Esophagus squamous epithelium (tissue), 4 donors: Measurements from ENCODE around the gene KCNJ12.

Source experiments
- CTCF ChIP-seq, 6 experiments: fragments of 450-650 bp in 4 of 6; fragments of 200-600 bp in 2 of 6; sonication (generic) in 2 of 6; IDR thresholded peaks; one replicate each; pipeline ENCODE4 v1.5.1; 2016 to 2019; ENCODE audit warnings: antibody characterized with exemption in 6 of 6, mild to moderate bottlenecking in 4 of 6, moderate library complexity in 4 of 6
- POLR2A ChIP-seq, 4 donors: fragments of 450-650 bp; IDR thresholded peaks; one replicate each; pipeline ENCODE4 v1.6.1; 2017; ENCODE audit warnings: antibody characterized with exemption in 4 of 4, mild to moderate bottlenecking in 4 of 4, moderate library complexity in 3 of 4

- TF ChIP-seq CTCF (IDR thresholded peaks at IDR 0.05), result no peak
- TF ChIP-seq POLR2A (IDR thresholded peaks at IDR 0.05), result no peak
Observed at GRCh38 chr17:21357281-21357680, 18.9 kb upstream of the KCNJ12 start.
